Lower leg skin (tissue), 4 donors: Measurements from ENCODE around the gene TUBG2. TPM values are rescaled to one million over a fixed set of nuclear protein-coding genes. Genes with fewer than 3 reads are reported as not detected.

ENCODE experiments used
- DNase-seq, 2 donors: peaks; one replicate each; pipeline ENCODE4 v3.0.0-alpha.2; 2019; ENCODE audit warnings: low spot score in 2 of 2
- H3K4me3 ChIP-seq: fragments of 200-600 bp; sonication (generic); 2 replicates; pipeline ENCODE4 v1.5.1; 2017; ENCODE audit warnings: mild to moderate bottlenecking, low read depth; ENCODE audit not compliant: poor library complexity, severe bottlenecking
- POLR2A ChIP-seq, 2 donors: fragments of 450-650 bp; IDR thresholded peaks; one replicate each; pipeline ENCODE4 v1.6.1; 2016 to 2017; ENCODE audit warnings: antibody characterized with exemption in 2 of 2, mild to moderate bottlenecking in 1 of 2, moderate library complexity in 1 of 2
- WGBS, 2 donors: methylation state at CpG; one replicate each; pipeline ENCODE4 v1.1.5; 2018; 5-methylcytosine and 5-hydroxymethylcytosine counted together
- intact Hi-C: fragments of 100-400 bp; cut with DNase I; formaldehyde crosslinking; loops from one replicate; pipeline ENCODE4 v1.15.0; 2023; ENCODE audit warnings: low total_unique reads
- total RNA-seq, 4 donors: library from RNA; depleted of rRNA; stranded (reverse); fragments of >200 nt; gene quantifications; one replicate each; pipeline ENCODE4 v1.1.0, GENCODE V29; 2016
- TF ChIP-seq, protein P1 (sequence below), 3 donors: fragments of 450-650 bp; IDR thresholded peaks; one replicate each; pipeline ENCODE4 v1.5.1; 2016; ENCODE audit warnings: antibody characterized with exemption in 3 of 3, mild to moderate bottlenecking in 3 of 3, moderate library complexity in 2 of 3

The TUBG2 gene
- total RNA-seq, 4 donors from 2014 or later, result 10.6 to 19.3 (median 13.7) TPM

DNA sequence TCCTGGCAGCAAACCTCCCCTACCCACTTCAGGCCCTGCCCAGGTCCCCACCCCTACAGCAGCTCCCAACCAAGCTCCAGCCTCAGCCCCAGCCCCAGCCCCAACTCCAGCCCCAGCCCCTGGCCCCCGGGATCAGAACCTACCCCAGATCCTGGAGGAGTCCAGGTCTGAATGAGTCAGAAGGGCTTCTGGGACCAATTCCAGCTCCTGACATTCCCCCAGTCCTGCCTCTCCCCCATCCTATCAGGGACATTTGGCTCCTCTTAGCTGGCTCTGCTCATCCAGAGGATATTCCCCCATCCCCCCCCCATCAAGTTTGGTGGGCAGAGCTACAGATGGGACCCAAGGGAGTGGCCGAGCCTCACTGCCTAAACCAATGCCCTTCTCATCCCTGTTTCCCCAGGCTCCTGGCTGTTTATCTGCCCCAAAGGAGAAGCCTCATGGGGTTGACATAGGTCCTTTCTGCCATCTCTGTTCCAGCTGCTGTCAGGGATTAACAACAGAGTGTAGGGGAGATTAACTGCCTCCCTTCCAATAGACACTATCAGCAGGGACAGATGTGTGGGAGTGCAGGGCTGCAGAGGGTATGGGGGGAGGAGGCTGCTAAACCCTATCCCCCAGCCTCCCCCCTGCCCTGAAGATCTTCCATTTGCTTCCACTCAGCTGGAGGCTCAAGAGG, 39.8 kb downstream of the TUBG2 start:
- H3K4me3 ChIP-seq, result no peak overlapping the region
- intact Hi-C loops, result no loop called here
- DNase-seq, result no peak
- 36 to 50% methylated on average over 2 of the region's 2 CpGs for WGBS, 2 donors
- TF ChIP-seq, protein P1, sequence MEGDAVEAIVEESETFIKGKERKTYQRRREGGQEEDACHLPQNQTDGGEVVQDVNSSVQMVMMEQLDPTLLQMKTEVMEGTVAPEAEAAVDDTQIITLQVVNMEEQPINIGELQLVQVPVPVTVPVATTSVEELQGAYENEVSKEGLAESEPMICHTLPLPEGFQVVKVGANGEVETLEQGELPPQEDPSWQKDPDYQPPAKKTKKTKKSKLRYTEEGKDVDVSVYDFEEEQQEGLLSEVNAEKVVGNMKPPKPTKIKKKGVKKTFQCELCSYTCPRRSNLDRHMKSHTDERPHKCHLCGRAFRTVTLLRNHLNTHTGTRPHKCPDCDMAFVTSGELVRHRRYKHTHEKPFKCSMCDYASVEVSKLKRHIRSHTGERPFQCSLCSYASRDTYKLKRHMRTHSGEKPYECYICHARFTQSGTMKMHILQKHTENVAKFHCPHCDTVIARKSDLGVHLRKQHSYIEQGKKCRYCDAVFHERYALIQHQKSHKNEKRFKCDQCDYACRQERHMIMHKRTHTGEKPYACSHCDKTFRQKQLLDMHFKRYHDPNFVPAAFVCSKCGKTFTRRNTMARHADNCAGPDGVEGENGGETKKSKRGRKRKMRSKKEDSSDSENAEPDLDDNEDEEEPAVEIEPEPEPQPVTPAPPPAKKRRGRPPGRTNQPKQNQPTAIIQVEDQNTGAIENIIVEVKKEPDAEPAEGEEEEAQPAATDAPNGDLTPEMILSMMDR (IDR thresholded peaks at IDR 0.05), result no peak
- no peak for TF ChIP-seq POLR2A (IDR thresholded peaks at IDR 0.05)

DNA sequence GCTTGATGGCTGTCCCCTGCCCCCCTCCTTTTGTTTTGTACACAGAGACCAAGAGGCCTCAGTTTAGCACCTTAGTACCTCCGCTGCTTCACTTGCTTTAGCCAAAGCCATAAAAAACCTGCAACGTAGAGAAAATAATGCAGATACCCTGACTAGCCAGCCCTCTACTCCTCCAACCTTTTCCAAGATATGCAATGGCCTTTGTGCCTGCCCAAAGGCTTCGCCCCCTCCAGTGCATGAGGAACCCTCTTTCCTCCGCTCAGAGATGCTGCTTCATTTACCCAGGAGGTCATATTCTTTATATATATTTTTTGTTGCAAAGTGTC, 40.3 kb downstream of the TUBG2 start:
- H3K4me3 ChIP-seq, result no peak overlapping the region
- TF ChIP-seq, protein P1 (IDR thresholded peaks at IDR 0.05), result no peak
- TF ChIP-seq POLR2A (IDR thresholded peaks at IDR 0.05), result no peak
- intact Hi-C loops, result no loop called here
- 84 to 95% methylated on average over 4 of the region's 4 CpGs for WGBS, 2 donors
- peak in 1 of 2 donors; percentile 26 for DNase-seq

DNA sequence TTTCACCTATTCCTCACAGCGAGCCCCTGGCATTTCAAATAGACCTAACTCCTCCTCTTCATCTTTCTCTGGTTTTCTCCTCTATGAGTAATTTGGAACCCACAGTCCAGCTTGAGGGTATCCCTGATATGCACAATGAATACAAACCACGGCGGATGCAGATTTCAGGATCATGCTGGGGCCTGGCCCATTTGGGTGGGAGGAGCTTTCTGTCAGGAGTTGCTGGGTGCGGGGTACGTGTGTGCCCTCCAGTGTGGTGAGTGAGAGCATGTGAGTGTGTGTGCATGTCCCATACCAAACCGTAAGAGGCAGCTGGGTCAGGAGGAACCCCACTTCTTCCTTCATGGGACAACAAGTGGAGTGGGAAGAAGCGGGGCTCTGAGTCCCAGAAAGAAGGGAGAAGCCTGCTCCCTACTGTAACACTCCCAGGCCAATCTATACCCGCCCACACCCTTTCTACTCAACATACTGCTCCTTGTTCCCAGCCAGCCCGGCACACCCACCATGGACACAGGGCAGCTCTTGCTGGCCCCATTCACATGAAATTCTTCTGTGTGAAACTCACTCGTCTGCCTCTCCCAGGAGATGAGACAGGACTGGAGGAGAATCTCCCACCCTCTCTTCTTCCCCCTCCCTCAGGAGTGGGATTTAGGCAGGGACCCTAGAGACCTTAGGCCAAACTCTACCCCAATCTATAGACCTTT, 41.7 kb downstream of the TUBG2 start:
- no peak for DNase-seq
- no peak overlapping the region for H3K4me3 ChIP-seq
- TF ChIP-seq, protein P1 (IDR thresholded peaks at IDR 0.05), result no peak
- no peak for TF ChIP-seq POLR2A (IDR thresholded peaks at IDR 0.05)
- WGBS, 2 donors, result 71 to 85% methylated on average over 10 of the region's 10 CpGs
- intact Hi-C loops, result no loop called here

DNA sequence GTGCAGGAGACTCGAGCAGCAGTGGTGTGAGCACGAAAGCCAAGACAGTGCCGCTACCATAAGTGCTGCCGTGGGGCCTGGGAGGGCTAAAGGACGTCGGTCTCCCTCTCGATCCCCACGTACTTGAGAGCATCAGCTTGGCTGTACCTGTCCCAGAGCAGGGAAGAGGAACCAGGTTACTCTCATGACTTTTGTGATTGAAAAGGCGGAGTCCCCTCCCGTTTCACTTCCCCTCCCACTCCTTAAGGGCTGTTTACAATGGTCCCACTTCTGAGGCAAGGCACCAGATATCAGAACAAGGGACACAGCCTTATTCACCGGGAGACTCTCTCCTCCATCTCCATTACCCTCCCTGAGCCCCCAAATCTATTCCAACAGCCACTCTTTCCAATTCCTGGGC, 43.4 kb downstream of the TUBG2 start:
- 84 to 85% methylated on average over 11 of the region's 11 CpGs for whole genome bisulfite sequencing, 2 donors
- intact Hi-C loops, result no loop called here
- H3K4me3 ChIP-seq, result no peak overlapping the region
- TF ChIP-seq POLR2A (IDR thresholded peaks at IDR 0.05), result no peak
- TF ChIP-seq, protein P1 (IDR thresholded peaks at IDR 0.05), result no peak
- DNase-seq, result no peak

DNA sequence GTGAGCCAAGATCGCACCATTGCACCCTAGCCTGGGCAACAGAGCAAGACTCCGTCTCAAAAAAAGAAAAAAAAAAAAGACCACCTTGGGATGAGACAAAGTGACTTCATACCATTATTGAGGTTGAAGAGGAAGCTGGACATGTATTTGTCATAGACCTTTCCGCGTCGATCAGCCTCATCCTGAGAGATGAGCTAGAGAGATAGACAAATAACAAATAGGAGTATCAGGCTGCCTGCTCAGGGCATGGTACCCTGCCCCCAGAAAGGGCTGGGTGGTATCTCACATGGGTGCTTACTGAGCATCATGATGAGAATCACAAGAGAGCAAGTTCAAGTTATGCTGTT, 45.4 kb downstream of the TUBG2 start:
- 90 to 92% methylated on average over 5 of the region's 5 CpGs for WGBS, 2 donors

More for the DNA sequence above, 45.4 kb downstream of the TUBG2 start:
- intact Hi-C loops, result no loop called here
- no peak for DNase-seq
- TF ChIP-seq, protein P1 (IDR thresholded peaks at IDR 0.05), result no peak
- no peak for TF ChIP-seq POLR2A (IDR thresholded peaks at IDR 0.05)
- no peak overlapping the region for H3K4me3 ChIP-seq
